ENCODE results near the gene RBM3.

Gene RBM3

DNA sequence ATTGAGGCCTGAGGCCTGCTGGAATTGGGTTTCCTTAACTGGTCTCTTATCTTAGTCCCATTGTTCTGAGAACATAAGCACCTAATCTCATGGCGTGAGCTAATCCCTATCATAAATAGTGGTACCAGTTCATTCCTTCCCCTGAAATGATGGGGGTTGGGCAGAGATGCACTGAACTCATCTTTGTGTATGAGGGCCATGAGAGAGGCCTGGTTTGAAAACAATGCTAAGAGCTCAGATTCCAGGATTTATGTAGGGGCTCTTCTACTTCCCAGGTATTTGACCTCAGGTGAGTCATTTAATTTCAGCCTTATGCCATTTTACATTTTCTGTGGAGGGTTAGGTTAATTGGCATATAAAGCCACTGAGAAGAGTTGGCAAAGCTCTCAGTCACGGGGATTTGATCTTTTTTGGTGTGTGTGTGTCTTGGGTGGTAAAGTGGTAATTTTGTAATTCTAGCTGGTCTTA is 4.4 kb downstream of the RBM3 start:
- DNase-seq = no peak

DNA sequence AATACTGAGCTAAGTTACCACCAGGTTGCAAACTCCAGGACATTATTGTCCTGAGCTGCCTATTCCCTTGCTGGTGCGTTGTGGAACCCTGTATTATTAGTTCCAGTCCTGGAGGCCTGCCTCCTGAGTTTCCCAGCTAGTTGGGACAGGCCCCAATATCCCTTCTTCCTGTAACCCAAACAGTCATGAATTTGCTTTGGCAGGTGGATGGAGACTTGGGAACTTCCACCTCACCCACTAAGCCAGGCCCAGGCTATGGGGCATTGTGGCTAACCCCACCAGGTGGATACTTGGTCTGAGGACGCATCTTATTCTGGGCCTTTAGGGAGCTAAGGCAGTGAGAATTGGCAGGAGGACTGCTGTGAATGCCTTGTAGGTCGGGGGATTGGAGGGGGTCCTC is 5.0 kb downstream of the RBM3 start:
- no peak for DNase-seq

DNA sequence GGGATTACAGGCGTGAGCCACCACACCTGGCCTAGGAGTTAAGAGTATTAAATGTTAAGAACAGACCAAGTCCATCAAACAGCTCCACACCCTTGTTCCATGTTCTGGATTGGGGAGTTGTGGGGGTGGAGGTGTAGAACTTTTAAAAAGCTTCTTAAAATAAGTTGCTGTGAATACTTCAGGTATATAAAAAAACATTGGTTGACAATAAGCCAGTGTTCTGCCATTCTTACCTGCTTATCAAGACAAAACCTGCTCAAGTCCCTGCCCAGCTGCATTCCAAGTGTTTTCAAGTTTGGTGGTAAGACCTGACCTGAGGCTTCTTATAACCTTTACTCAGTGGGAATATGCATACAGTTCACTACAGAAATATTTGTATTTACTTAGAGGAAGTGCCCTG is 6.4 kb downstream of the RBM3 start:
- no peak for DNase-seq

DNA sequence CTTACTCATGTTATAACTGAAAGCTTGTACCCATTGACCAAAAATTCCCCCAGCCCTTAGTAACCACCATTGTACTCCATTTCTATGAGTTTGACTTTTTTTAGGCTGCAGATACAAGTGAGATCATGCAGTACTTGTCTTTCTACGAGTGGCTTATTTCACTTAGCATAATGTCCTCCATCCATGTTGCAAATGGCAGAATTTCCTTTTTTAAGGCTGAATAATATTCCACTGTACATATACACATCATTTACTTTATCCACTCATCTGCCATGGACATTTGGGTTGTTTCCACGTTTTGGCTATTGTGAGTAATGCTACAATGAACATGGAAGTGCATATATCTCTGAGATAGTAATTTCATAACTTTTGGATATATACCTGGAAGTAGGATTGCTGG is 10.4 kb downstream of the RBM3 start:
- no peak for DNase-seq

DNA sequence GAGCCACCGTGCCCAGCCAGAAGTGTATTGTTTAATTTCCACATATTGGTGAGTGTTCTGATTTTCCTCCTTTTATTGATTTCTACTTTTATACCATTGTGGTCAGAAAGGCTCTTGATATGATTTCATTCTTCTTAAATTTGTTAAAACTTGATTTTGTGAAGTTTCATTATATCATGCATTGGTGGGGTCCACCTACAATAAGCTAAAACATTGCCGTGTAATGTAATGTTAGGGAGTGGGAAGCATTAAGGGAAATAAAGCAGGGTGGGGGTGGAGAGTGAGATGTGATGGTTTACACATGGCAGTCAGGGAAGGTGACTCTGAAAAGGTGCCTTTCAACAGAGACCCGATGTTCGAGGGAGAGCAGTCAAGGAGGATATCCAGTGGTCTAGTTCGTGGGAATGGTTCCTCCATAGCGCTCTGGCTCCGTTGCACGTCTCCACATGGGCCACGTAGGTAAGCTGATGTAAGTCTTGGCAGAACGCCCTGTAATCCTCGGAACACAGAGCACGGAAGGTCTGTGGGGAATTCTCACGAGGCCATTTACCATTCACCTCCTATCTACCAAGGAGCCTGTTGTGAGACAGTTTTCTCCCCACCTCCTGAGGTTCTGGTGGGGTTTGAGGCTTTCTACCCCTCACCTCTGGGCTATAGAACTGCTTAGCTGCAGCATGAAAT is 15.3 kb downstream of the RBM3 start:
- DNase-seq = no peak

DNA sequence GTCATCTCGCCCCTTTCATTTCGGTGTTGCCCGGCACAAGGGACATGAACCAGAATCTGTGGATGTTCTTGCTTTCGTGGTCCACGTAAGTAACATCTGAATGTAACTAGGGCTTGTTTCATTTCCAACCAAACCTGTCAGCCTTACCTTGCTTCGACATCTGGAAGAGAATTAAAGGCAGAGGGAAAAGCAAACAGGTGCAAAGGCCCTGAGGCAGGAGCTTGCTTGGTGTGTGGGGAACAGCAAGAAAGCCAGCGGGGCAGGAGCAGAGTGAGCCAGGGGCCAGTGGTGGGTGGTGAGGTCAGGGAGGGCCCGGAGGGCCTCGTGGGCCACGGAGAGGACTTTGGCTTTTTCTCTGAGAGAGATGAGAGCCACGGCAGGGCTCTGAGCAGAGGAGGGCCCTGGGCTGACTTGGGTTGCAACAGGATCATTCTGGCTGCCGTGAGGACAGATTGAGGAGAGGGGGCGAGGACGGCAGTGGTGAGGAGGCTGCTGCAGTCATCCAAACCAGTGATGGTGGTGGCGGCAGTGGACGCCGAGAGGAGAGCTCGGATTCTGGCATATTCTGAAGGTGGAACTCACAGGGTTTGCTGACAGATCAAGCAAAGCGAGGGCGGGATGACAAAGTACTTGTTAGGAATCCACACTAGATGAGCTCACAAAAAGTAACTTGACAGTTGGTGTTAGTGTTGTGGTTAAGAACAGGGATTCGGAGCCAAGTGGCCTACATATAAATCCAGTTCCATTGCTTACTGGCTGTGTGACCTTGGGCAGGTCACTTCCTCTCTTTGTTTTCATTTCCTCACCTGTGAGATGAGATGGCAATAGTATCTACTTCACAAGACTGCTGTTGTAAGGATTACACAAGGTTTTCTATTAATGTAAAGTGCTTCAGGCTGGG is 16.2 kb downstream of the RBM3 start:
- no peak for DNase-seq

DNA sequence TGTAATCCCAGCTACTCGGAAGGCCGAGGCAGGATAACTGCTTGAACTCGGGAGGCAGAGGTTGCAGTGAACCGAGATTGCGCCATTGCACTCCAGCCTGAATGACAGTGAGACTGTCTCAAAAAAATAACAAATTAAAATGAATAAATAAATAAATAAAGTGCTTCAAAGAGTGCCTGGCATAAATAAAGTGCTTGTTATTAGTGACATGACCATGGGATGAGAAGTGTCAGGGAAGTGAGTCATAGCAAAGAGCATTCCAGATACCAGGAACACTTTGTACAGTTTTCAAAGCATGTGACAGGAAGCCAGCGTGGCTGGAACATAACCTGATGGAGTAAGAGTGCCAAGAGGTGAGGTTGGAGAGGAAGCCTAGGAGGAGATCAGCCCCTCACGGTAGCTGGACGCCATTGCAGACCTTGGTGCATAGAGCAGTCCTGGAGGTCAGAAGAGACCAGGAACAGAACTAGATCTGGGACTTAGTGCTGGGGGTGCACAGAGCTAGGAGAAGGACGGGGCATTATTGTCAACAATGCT is 17.0 kb downstream of the RBM3 start:
- DNase-seq = no peak

DNA sequence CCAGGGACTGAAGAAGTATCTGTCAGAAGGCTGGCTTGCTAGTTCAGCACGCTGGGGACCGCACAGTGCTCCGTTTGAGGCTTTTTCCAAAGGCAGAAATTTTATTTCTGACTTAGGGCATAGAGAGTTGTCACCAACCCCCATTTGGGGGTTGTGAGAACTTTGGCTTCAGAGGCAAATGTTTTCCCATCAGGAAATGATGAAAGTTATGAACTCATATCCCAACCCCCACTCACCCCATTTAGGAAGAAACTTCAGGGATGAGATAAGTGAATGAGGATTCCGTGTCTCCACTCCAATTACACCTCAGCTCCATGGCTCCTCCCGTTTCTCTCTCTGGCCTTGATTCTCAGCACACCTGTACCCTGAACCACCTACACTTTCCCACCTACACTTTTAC is 18.7 kb downstream of the RBM3 start:
- no peak for DNase-seq

DNA sequence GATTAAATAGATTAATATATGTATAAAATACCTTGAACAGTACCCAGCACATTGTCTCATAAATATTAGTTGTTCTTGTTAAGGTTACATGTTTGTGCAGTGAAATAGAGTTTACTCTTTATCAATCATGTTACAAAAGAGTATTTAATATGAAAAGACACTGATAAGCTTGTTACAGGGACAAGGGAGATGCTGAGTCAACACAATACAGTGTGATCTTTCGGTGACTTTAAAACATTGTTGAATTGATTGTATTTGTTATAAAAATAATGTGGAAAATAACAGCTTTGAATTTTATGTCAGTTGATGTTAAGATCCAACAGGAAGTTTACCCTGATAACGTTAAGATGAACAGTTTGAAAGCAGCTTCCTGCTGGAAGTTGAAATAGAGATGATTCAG is 21.6 kb downstream of the RBM3 start:
- DNase-seq = no peak

DNA sequence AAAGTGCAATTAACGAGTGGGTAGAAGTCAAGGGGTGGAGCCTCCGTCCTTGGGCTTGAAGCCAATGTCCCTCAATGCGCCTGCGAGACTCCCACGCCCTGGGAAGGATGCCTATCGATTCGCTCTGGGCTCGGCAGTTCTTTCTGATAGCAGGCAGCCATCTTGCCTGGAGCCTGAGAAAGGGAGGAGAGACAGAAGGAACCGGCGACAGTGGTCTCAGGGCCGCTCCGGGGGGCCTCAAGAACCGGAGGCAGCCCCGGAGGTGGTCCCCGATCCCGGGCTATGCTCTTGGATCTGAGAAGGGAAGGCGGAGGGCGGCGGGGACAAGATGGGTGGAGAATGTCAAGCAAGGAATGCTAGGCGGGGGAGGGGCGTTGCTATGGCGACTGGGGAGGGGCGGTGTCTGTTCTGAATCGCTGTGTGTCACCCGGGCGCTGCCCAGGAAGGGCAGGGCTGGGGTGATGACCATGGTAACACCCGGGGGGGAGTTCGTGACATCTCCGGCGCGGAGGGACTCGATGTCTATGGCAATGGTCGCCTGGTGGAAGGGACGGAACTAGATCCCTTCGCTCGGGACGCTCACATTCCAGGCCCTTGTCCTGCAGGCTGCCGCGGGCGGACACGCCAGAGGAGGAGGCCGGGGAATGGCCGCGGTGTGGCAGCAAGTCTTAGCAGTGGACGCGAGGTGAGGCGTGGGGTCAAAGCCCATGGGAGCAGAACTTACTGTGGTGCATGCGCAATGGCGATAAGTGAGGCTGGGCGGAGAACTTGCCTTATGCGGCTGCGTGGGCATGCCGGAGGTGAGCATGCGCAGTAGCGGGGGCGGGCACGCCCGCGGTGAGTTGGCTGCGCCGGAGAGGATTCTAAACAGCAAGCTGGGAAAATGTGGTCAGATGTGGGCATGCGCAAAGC is 23.3 kb downstream of the RBM3 start, which contains the start of gene WDR13:
Gene WDR13 (plus strand): TSS at position 140 of the 912 bp plus-strand sequence. CDS start 505 bp downstream, at position 645.
- peak; percentile 94 for DNase-seq

DNA sequence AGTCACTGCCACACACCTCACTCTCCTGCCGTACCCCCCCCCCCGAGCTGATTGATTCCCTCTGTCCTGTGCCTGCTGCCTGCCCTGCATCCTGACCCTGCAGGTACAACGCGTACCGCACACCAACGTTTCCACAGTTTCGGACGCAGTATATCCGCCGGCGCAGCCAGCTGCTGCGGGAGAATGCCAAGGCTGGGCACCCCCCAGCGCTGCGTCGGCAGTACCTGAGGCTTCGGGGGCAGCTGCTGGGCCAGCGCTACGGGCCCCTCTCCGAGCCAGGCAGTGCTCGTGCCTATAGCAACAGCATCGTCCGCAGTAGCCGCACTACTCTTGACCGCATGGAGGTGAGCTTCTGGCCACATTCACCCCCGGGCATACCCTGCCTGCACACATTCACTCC is 24.3 kb downstream of the RBM3 start:
- no peak for DNase-seq

DNA sequence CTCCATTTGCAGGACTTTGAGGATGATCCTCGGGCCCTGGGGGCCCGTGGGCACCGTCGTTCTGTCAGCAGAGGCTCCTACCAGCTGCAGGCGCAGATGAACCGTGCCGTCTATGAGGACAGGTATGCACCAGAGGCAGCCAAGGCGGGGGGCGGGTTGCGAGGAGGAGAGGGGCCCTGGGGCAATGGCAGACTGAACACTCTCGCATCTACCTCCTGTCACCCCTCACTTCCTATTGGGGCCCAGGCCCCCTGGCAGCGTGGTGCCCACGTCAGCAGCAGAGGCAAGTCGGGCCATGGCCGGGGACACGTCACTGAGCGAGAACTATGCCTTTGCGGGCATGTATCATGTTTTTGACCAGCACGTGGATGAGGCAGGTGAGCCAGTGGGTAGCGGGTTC is 25.1 kb downstream of the RBM3 start:
- DNase-seq = no peak

DNA sequence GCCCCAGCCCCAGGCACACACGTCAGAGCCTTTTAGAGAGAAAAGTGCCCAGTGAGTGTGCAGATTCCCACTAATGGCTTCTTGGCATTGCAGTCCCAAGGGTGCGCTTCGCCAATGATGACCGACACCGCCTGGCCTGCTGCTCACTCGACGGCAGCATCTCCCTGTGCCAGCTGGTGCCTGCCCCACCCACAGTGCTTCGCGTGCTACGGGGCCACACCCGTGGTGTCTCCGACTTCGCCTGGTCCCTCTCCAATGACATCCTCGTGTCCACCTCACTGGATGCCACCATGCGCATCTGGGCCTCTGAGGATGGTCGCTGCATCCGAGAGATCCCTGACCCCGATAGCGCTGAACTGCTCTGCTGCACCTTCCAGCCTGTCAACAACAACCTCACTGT is 25.9 kb downstream of the RBM3 start:
- DNase-seq = no peak

DNA sequence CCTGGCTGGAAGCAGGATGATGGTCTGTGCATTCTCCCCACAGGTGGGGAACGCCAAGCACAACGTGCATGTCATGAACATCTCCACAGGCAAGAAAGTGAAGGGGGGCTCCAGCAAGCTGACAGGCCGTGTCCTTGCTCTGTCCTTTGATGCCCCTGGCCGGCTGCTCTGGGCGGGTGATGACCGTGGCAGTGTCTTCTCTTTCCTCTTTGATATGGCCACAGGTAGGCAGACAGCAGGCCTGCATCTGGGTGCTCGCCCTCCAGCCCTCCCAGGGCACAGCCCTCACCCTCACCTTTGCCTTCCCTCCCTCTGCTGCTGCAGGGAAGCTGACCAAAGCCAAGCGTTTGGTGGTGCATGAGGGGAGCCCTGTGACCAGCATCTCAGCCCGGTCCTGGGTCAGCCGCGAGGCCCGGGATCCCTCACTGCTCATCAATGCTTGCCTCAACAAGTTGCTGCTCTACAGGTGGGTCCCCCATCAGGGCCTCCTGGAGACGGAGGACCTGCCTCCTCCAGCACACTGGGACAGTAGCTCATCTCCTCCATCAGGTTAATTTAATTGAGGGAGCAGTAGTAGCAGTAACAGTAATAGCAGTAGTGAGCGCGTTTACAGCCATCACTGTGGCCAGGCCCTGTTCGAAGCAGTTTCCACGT is 27.6 kb downstream of the RBM3 start:
- DNase-seq = no peak

DNA sequence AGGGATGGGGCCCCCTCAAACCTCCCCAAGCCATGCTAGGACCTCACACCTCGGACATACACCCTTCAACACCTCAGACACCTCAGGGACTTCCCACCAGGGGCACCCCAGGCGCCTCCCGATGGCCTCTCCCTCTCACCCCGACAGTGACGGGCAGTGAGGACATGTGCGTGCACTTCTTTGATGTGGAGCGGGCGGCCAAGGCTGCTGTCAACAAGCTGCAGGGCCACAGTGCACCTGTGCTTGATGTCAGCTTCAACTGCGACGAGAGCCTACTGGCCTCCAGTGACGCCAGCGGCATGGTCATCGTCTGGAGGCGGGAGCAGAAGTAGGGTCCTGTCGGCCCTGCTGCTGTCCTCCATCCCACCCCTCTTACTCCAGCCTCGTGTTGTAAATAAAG is 30.4 kb downstream of the RBM3 start:
- no peak for DNase-seq

DNA sequence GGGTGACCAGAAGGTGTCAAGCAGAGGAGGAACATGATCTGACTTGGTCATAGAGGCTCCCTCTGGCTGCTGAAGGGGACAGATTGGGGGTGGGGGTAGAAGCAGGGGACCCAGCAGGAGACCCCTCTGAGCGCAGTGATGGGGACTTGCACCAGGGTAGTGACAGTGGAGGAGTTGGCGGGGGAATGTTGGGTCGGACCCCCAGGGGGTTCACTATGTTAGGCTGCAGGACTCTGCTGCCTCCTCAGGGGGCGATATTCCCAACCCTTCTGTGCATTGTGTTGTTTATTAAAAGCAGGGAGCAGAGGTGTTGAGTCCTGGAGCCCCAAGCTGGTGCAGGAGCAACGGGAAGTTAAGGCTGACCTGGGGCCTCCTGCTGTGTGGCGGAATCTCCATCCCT is 31.8 kb downstream of the RBM3 start:
- no peak for DNase-seq

DNA sequence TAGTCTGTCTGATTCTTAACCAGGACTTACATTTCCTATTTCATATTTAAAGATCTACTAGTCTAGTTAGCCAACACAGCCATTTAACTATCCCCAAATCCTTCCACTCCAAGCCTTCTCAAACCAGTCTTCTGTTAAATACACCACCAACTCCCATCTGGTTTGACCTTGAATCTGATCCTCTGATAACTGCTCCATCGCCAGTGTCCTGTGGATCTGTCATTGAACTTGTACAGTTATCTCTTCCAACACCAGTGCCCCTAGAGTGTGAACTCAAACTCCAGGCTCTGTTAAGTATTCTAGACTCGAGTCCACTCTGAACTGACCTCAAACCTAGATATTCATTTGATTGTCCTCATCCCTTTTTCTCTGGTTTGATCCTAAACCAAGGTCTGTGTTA is 37.4 kb downstream of the RBM3 start:
- DNase-seq = no peak

DNA sequence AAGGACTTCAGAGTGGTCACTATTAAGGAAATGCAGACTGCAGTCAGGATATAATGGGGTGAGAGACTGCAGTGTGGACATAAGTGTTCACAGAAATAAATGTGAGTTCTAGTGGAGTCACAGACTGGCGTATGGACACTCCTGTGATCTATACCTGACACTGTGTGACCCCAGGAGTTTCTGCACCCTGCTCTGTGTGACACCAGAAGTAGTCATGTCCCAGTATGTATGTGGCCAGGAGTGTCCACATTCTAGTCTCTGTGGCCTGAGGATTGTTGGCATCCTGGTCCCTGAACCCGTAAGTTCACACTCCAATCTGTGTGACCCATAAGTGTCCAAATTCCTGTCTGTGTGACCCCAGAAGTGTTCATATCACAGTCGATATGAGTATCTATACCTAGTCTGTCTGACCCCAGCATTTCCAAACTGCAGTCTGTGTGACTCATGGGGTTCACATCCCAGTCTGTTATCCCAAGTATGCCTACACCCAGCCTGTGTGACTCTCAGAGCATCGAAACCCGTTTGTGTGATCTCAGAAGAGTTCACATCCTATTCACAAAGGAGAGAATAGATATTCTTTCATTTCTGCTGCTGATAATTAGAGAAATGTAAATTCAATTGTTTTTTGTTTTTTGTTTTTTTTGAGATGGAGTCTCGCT is 39.3 kb downstream of the RBM3 start:
- DNase-seq = no peak

DNA sequence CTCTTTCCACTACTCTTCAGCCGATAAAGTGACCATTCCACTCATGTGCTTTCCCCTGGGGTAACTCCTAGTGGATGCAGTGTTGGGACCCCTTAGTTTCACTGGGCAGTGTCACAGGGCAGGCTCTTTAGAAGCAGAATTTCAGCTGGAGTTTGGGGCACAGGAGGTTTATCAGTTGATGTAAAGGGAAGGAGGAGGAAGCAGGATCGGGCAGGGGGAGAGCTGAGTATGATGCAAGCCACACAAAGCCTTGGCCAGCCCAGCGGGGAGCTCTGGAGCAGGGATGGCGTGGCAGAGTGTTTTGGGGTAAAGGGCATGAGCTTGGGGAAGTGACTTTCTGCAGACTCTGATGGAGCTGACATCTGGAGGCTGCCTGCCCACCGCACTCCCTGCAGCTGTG is 42.3 kb downstream of the RBM3 start:
- no peak for DNase-seq

DNA sequence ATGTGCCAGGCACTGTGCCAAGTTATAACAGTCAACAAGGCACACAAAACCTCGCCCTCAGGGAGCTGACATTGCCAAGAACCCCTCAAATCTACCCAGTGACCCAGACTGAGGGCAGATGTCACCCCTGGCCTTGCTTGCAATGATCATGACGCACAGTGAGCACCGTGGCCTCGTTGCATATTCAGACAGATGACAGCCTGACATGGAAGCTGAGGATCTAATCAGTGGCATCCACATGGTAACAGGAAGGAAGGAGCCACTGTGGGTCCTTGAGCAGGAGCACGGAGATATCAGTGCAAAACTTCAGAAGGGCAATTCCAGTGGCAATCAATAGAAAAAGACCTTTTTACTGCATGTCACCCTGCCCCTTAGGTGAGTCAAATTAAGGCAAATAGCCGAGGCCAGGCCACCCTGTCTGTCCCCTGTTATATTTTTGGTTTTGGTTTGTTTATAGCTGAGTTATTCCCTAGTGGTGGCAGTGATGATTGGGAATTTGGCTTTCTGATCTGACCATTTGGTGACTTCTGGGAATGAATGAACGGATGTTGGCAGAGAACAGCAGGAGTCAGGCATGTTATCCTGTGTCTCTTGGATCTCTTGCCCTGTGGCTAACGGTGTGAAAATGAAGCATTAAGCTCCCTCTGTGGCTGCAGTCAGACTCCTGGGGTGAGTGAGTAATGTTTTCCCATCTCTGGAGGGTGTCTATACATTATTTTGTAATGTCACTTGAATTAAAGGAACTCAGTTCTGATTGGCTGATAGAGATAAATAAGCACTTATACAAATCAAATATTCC is 43.5 kb downstream of the RBM3 start:
- DNase-seq = no peak
